Stimulated activated CD4-positive, alpha-beta T cell treated with anti-CD3 and anti-CD28 coated beads, Interleukin-1b, Interleukin-23, amount 100 ng/mL, for 1 hour (primary cell): Measurements from ENCODE around the gene PTPN1.

ENCODE experiments used
- DNase-seq, 2 donors: peaks; one replicate each; pipeline ENCODE4 v3.0.0-alpha.2; 2020; ENCODE audit warnings: low read depth in 2 of 2

PTPN1 gene

GRCh38 chr20:50575865-50576720 is 65.9 kb downstream of the PTPN1 start:
- DNase-seq: peak; percentile 36 to 46

GRCh38 chr20:50577175-50578018 is 67.2 kb downstream of the PTPN1 start:
- no peak for DNase-seq

- DNase-seq: no peak
Measured at GRCh38 chr20:50578061-50578777, 68.0 kb downstream of the PTPN1 start.

- no peak for DNase-seq
Measured at GRCh38 chr20:50578778-50579165, 68.6 kb downstream of the PTPN1 start.

GRCh38 chr20:50579511-50579910 is 69.3 kb downstream of the PTPN1 start:
- no peak for DNase-seq

- peak in 1 of 2 donors; percentile 40 for DNase-seq
Measured at GRCh38 chr20:50580016-50580747, 70.0 kb downstream of the PTPN1 start.

- no peak for DNase-seq
Measured at GRCh38 chr20:50580842-50581544, 70.8 kb downstream of the PTPN1 start.

- no peak for DNase-seq
Measured at GRCh38 chr20:50582092-50582491, 71.9 kb downstream of the PTPN1 start.

GRCh38 chr20:50582591-50583234 is 72.5 kb downstream of the PTPN1 start:
- no peak for DNase-seq

- DNase-seq: no peak
Measured at GRCh38 chr20:50583442-50584150, 73.4 kb downstream of the PTPN1 start.

GRCh38 chr20:50584687-50585086 is 74.5 kb downstream of the PTPN1 start:
- DNase-seq: no peak

- DNase-seq: no peak
Measured at GRCh38 chr20:50585214-50585613, 75.0 kb downstream of the PTPN1 start.

- DNase-seq: no peak
Measured at GRCh38 chr20:50585678-50586077, 75.5 kb downstream of the PTPN1 start.

- no peak for DNase-seq
Measured at GRCh38 chr20:50586531-50587232, 76.5 kb downstream of the PTPN1 start.

GRCh38 chr20:50587291-50587961 is 77.2 kb downstream of the PTPN1 start:
- DNase-seq: no peak

- DNase-seq: peak; percentile 42 to 60
Measured at GRCh38 chr20:50588034-50588736, 78.0 kb downstream of the PTPN1 start.

GRCh38 chr20:50589548-50590347 is 79.6 kb downstream of the PTPN1 start:
- DNase-seq: no peak
